M059J (cell line): ENCODE results near the gene PODXL. TPM values are rescaled to one million over a fixed set of nuclear protein-coding genes. Genes with fewer than 3 reads are reported as not detected.

Source experiments
- DNase-seq: peaks from one replicate; pipeline ENCODE4 v3.0.0-alpha.2; 2012; ENCODE audit warnings: low read depth
- total RNA-seq: library from RNA; depleted of rRNA; stranded (reverse); fragments of >200 nt; shearing (Covaris generic); gene quantifications from 2 replicates; pipeline ENCODE4 v1.2.3, GENCODE V29; 2014; rRNA removed

Gene PODXL
- total RNA-seq = 27.2 and 50.6 TPM in 2 replicates

GRCh38 chr7:131556053-131556908 is at the start of gene PODXL:
Gene PODXL, minus strand, starts transcription at chr7:131556628. Its CDS starts 269 bp downstream, at chr7:131556359.
- peak; percentile 75 for DNase-seq

DNA sequence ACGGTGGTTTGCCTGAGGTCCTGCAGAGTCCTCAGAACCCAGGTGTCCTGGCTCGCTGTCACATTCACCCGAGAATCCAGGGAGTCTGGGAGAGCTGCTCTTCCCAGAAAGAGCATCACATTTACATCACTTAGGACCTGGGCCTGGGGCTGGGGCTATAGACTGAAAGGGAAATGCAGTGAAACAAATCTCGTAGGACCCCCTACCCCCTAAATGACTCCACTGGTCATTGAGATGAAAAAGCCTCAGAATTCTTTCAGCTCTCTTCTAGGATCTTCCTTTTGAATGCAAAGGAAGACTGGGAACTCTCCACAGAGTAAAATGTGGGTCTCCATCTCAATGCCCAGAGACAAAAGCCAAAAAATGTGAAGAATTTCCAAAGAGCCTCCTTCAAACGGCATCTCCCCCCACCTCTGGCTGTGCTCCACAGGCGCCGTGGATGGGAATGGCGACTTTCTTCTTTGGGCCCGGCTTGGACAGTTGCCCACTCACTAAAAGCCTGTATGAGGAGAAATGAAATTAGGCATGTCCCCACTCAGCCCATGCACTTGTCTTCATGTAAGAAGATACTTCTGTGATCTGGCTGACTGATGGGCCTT is 49.0 kb upstream of the PODXL start:
- peak; percentile 29 for DNase-seq

DNA sequence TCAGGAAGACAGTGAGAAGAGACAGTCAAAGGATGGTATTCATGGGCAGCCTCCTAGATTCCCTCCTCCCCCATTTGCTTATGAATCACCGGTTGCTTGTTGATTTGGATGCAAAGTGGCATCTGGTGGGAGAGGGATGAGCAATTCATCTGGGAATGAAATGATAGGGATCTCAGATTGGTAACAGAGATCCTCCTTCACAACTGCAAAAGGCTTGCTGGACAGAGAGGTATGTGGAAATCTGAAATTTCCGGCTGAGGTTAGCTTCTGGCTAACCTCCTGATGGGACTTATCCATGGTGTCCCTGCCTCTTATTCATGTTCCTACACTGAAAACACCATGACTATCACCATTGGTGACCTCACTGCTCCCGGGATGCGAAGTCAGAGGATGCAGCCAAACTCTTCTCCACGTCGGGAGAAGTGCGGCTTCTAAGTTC is 48.4 kb upstream of the PODXL start:
- peak; percentile 98 for DNase-seq

- peak; percentile 74 for DNase-seq
These were observed 47.5 kb upstream of the PODXL start for GRCh38 chr7:131603932-131604331.

DNA sequence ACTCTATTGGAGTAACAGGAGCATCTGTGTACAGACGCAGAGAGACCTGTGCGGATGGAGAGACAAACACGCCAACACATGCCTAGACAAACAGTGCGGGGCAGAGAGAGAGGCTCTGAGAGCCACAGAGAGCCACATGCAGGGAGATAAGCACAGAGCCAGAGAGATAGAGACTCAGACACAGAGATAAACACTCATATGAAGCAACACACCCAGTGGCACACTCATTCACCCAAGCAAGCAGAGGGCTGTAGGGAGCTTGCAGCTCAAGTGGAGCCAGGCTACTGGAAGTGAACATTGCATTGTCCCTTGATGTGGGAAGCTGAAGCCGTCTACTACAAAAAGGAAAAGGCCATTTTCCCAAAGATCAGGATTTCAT is 46.6 kb upstream of the PODXL start:
- DNase-seq = no peak

DNA sequence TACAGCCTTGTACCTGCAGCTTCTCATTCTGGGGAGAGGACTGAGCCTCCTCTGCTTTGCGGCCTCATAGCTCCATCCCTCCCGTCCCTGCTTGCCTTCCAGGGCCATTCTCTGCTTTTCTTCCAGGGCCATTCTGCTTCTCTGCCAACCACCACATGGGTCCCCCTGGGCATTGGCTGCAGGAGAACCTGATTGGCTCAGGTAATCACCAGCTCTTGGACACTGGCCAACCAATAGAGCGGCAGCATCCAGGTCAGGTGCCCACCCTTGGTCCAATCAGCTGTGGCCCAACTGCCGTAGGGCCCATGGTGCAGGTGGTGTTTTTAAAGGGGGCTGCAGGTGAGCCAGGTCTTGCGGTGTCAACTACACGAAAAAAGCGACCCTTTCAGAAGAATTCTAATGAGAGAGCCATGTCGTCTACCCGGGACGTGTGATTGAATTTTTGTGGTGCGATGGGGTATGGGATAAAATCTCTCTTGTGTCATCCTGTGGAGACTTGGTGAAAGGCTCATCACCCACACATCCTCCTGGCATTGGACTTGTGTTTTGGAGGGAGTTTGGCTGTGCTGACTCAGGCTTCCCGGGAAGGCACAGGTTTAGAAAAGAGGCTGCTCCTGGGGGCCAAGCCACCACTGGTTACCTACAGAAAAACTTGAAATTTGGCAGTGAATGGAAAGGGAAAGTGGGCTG is 46.0 kb upstream of the PODXL start:
- DNase-seq = peak; percentile 78

DNA sequence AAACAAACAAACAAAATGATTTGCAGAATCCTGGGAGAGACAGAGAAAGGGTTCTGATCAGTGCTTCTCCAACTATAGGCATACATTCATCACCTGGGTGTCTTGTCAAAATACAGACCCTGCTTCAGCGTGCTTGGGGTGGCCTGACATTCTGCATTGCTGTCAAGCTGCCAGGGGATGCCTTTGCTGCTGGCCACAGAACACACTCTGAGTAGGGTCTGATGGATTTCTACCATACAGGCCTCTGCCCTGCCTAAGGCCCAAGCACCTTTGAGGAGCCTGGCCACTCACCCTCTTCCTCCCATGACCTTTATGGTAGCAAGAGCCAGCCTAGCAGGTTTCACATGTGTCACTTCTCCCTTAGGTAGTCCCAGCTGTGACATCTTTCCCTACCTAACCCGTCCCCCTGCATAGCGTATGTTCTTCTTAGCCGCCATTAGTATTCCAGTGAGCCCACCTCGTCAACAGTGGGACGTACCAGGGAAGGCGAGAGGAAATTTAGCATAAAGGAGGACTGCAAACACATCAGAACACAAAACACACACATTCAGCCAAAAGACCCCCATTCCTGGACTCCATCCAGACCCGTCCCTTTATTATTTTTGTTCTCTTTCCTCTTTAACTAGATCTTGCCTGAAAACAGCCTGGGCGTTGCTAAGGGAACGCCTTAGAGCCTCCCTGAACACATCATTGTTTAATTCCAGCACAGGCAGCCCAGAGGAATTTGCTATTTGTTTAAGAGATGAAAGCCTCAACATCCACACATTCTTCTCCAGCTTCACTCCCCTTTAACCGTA is 43.9 kb upstream of the PODXL start:
- peak; percentile 60 for DNase-seq

DNA sequence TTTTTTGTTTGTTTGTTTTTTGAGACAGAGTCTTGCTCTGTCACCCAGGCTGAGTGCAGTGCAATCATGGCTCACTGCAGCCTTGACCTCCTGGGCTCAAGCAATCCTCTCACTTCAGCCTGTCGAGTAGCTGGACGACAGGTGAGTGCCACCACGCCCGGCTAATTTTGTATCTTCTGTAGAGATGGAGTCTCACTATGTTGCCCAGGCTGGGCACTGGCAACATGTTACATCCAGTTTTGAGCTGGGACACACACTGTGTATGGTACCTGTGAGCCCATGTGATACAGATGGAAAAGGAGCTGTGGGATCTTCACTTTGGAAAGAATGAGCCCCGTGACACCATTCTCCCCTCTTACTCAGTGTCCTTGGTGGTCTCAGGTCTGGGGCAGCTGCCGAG is 40.4 kb upstream of the PODXL start:
- no peak for DNase-seq

DNA sequence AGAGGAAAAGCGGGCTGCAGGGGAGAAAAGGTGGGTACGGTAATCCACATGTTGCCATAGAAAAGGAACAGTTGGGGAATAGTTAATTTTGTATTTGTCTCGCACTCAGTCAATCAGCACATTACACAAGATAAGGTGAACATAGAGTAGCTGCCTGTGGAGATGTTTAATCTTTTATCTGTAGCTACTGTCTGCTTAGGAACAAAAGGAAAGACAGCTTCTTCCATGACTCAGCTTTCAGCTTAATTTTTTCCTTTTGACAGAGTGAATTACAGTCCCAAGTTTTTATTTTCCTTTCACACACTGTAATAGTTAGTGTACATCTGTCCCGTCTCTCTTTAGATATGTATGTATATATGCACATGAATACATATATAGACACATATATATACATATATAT is 39.3 kb upstream of the PODXL start:
- no peak for DNase-seq

GRCh38 chr7:131591687-131592319 is 35.4 kb upstream of the PODXL start:
- DNase-seq = no peak

GRCh38 chr7:131587315-131587923 is 31.0 kb upstream of the PODXL start:
- no peak for DNase-seq

DNA sequence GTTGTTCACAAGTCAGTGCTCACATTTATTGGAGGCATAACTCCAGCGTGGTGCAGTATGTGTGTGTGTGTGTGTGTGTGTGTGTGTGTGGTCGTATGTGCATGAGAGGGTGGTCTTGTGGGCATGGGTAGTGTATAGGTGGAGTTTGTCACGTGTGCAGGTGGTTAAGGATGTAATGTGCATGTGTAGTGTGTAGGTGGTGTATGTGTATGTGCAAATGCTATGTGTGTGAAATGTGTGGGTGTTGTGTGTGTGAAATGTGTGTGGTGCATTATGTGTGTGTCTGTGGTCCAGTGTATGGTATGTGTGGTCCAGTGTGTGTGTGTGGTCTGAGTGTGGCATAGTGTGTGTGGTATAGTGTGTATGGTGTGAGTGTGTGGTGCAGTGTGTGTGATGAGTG is 30.3 kb upstream of the PODXL start:
- DNase-seq = no peak

GRCh38 chr7:131586259-131586658 is 29.8 kb upstream of the PODXL start:
- peak; percentile 84 for DNase-seq

- DNase-seq = peak; percentile 86
These were observed 27.0 kb upstream of the PODXL start for GRCh38 chr7:131583430-131583829.

DNA sequence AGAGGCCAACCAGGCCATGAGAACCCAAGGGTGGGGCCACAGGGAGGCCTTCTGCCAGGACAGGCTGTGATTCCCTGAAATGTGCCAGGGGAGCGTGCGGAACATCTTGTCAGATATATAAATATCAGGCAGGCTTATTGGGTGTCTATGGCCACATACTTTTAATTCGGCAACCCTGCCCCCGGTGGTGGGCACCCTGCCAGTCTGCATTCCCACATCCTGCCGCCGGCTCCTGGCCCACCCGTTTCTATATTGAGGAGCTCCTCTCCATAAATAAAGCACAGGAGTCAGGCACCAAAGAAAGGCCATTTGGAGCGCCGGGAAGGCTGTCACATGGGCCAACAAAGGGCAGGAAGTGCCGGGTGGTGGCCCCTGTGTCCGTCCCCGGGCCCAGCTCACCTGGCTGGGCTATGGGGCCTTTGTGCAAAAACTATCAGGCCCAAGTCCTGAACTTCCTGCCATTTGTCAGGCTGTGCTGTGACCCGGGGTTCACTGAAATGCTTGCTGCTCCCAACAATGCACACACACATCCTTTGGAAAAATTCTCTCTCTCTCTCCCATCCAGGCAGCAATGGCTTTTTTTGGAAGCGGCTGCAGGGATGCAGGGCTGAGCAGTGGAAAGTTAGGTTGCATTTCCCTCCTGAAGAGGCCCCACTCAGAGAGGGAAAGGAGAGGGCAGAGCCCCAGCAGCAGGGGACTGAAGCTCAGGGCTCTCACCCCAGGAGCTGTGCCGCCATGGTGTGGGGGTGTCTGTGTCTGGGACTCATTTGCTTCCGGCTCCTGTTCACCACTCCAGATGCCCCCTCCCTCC is 25.0 kb upstream of the PODXL start:
- DNase-seq = peak; percentile 28

GRCh38 chr7:131578602-131579001 is 22.2 kb upstream of the PODXL start:
- DNase-seq = no peak

GRCh38 chr7:131574741-131575140 is 18.3 kb upstream of the PODXL start:
- DNase-seq = peak; percentile 89

- DNase-seq = no peak
These were observed 14.0 kb upstream of the PODXL start for GRCh38 chr7:131570401-131570800.

GRCh38 chr7:131568970-131569369 is 12.5 kb upstream of the PODXL start:
- no peak for DNase-seq

GRCh38 chr7:131568510-131568909 is 12.1 kb upstream of the PODXL start:
- DNase-seq = no peak
